GDM1 (cell line): ENCODE results near the gene SIX2.
"Not testable (repeated sequence)": the region's sequence is repeated elsewhere in the genome, so short reads cannot be mapped to it uniquely, and the experiment has no call there.

Experiments
- DNase-seq: peaks from one replicate; lab custom pipeline; 2025; lab: John Stamatoyannopoulos, UW

SIX2 gene

DNA sequence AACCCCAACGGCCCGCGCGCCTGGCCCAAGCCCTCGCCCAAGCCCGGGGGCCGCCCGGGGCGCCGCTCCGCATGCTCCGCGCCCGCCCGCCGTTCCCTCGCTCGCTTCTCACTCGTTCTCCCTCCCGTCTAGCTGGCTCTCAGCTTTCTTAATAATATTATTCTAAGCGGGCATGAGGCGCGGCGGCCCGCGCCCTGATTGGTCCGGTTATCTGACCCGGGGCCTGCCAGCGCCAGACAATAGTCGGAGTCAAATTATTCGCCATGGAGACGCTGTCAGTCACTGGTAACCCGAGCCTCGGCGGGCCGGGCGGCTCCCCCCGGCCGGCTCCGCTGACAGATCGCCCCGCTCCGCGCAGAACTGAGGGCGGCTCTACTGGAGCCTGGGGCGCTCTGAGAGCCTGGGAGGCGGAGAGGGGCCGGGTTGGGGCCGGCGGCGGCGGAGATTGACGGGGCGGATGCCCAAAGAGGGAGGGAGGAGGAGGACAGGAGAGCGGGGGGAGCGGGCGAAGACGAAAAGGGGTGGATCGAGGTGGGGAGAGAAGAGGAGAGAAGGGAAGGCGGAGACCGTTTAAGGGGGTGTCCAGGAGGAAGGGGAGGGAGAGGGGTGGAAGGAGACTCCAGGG is at the start of gene SIX2:
SIX2 (minus strand) TSS at position 150 of the 625 bp plus-strand sequence. CDS start 342 bp downstream, outside the sequence.
- DNase-seq, result peak; percentile 61

DNA sequence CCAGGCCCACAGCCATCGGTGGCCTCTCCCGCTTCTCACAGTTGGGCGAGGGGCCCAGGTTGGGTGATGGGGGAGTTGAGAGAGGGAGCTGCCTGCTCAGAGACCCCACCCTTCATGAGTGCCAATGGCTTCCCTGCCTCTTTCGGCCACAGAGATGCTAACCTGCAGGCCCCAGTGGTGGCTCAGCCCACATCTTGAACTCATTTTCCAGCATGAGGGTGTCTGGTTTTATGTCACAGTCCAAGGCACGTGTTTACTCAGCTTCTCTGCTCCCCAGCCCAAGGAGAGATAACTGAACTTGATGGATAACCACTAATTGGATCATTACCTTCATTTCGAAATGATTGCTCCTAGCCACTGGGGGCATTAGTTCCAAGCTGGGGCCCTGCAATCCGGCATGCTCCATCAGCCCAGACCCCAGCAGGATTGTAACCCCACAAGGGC is 45.9 kb upstream of the SIX2 start:
- DNase-seq, result no peak

- DNase-seq, result no peak
Observed at GRCh38 chr2:45053966-45054365, 44.7 kb upstream of the SIX2 start.

GRCh38 chr2:45052388-45052928 is 43.2 kb upstream of the SIX2 start:
- DNase-seq, result no peak

- DNase-seq, result no peak
Observed at GRCh38 chr2:45049569-45050336, 40.5 kb upstream of the SIX2 start.

DNA sequence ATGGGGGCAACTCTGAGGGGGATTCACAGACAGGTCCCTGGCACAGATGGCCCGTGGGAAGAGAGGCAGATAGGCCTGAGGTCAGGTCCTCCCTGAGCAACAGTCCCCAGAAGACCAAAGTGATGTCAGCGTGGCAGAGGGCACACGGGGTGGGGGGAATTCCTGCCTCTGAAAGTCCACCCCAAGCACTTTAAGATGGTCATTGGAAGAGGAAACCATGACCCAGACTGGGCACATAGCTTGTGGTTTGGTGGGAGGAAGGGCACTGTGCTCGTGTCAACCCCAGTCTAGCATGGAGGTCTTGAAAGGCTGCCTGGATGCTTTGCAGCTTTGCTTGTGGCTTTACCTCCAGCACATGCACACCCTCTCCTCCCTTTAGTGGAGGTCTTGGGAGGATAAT is 38.0 kb upstream of the SIX2 start:
- DNase-seq, result no peak

- DNase-seq, result no peak
Observed at GRCh38 chr2:45046786-45047185, 37.5 kb upstream of the SIX2 start.

- no peak for DNase-seq
Observed at GRCh38 chr2:45045706-45046105, 36.5 kb upstream of the SIX2 start.

DNA sequence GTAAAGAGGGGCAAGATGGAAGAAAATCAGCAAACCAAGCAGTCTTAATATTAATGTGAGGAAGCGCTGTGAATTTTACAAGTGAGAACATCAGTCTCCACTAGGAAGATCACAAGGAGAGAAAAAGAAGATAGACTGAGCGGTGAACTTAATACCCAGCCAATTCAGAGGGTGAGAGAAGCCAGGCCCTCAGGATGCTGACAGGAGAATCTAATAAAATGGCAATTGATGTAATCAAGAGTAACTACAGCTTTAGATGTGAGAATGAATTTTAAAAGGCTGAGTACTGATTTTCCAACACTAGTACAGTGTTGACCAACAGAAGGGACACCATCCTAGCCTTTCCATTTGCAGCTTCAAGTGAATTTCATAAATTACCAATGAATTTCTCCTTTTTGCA is 35.7 kb upstream of the SIX2 start:
- DNase-seq, result no peak

DNA sequence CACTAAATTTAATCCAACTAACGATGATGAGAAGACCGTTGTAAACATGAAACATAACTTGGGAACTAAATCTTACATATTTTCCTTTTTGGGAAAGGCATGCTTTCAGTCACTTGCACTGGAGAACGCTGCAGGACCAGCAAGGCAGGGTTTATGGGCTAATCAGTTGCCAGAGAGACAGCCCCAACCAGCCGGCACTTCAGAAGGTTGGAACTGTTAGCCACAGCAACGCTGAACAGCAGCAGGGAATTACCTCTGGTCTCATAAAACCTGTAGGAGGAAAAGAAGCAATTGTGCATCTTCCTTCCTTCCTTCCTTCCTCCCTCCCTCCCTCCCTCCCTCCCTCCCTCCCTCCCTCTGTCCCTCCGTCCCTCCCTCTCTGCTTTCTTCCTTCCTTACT is 33.9 kb upstream of the SIX2 start:
- DNase-seq, result no peak

DNA sequence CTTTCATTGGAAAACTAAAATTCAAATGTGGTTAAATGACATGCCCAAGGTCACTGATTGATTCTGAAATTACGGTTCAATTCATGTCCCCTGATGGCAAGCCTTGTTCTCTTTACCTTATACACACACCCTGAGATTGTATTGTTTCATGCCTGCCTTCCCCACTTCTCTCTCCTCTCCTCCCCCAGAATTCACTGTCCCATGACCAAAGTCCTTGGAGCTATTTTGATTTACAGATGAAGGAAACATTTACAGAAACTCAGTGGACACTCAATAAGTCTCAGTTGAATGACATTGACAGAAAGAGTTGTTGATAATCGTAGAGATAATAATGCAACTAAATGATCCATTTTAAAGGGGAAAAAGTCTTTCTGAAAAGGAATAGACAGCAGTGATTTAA is 33.1 kb upstream of the SIX2 start:
- no peak for DNase-seq

- DNase-seq, result no peak
Observed at GRCh38 chr2:45040786-45041185, 31.5 kb upstream of the SIX2 start.

GRCh38 chr2:45039804-45040203 is 30.6 kb upstream of the SIX2 start:
- not testable (repeated sequence) for DNase-seq

GRCh38 chr2:45038861-45039260 is 29.6 kb upstream of the SIX2 start:
- not testable (repeated sequence) for DNase-seq

DNA sequence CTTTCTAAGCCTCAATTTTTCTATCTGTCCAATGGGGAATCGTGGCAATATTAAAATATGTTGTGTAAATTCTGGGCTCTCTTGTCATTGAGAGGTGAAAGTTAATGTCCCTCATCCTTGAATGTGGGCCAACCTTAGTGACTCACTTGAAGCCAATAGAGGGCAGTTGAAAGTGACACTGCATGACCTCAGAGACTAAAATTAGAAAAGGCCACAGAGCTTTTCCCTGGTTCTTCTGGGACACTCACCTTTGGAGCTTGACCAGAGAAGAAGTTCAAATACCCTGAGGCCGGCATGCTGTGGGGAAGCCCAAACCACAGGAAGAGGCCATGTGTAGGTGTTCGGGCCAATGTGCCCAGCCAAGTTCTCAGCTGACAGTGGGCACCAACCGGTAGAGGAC is 24.1 kb upstream of the SIX2 start:
- DNase-seq, result no peak

- no peak for DNase-seq
Observed at GRCh38 chr2:45031028-45031427, 21.8 kb upstream of the SIX2 start.

GRCh38 chr2:45030553-45030952 is 21.3 kb upstream of the SIX2 start:
- no peak for DNase-seq

- no peak for DNase-seq
Observed at GRCh38 chr2:45029215-45029614, 20.0 kb upstream of the SIX2 start.

DNA sequence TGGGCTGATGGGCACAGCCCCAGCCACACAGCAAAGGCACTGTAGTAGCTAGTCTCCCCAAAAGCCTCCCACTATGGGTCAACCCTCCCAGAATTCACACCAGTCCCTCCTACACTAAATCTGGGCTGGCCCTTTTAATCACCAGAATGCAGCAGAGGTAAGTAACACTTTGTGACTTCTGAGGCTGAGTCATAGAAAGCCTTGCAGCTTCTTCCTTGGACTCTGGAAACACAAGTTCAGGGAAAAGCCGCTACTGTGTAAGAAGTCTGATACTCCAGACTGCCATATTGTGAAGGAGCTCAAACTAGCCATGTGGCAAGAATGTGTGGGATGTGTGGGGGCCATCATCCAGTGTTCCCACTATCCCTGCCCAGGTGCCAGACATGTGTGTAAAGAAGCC is 19.0 kb upstream of the SIX2 start:
- no peak for DNase-seq

DNA sequence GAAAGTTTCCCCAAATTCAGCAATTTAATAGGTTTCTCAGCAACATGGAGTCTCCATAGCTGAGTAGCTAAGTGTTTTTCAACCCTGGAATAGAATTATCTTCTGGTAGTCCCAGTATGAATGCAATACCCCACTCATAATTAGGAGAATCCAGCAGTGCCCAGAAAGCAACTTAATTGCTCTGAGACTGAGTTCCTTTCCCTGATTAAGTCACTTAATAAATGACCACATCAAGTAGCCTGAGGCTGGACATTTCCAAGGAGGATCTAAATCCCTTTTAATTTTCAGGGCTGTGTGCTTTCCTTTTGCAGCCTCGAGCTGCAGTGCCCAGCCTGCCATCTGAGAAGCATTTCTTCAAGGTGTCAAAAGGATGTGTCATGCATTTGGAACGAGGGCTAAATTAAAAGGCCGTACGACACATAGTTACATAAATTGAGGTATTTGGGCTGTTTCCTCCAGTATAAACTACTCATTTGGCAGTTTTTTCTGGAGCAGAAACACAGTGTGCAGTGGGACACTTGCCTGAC is 17.7 kb upstream of the SIX2 start:
- DNase-seq, result no peak

GRCh38 chr2:45024600-45025291 is 15.5 kb upstream of the SIX2 start:
- no peak for DNase-seq

GRCh38 chr2:45024097-45024496 is 14.8 kb upstream of the SIX2 start:
- no peak for DNase-seq

DNA sequence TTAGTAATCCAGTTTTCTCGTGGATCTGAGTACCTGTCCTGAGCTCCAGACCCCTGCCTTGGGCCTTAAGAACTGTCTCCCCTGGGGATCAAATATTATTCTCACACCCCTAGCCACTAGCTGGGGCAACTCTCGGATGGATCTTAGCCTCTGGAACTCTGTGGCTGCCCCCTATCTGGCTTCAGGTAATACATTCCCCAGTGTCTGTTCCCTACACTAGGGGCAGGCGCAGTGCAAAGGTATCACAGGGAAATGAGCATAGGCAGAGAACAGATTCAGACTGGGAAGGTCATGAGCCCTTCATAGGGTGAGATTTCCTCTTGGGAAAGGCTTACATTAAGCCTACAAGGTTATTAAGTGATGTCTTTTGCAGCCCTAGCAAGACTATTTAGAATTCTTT is 11.2 kb upstream of the SIX2 start:
- no peak for DNase-seq
